ENCODE data around the gene EIF5AL1. TPM values are rescaled to one million over a fixed set of nuclear protein-coding genes. Genes with fewer than 3 reads are reported as not detected.
A peak's percentile ranks its signal among the peaks of the same experiment; 100 is the strongest.

Gene EIF5AL1
- total and polyA plus RNA-seq, 2 of the 13 experiments (the other 11 are each of a cell fraction or from before 2014, with no cell fraction given) = 0.22 to 0.50 TPM

- TF ChIP-seq PLSCR1 (CRISPR knock-in tag; IDR thresholded peaks at IDR 0.05; ENCODE audit: borderline replicate concordance) (no peak), PAXIP1 (CRISPR knock-in tag; conservative IDR thresholded peaks at IDR 0.05) (peak; percentile 32; the same call in 1 of the 2 replicates), KLF13 (CRISPR knock-in tag; IDR thresholded peaks at IDR 0.05) (no peak), ARID4A (CRISPR knock-in tag; IDR thresholded peaks at IDR 0.05; ENCODE audit: borderline replicate concordance) (no peak), SNAI1 (CRISPR knock-in tag; IDR thresholded peaks at IDR 0.05; ENCODE audit: borderline replicate concordance) (no peak), ZNF776 (CRISPR knock-in tag; IDR thresholded peaks at IDR 0.05) (no peak), BRF2 (CRISPR knock-in tag; IDR thresholded peaks at IDR 0.05) (no peak), ZNF703 (CRISPR knock-in tag; IDR thresholded peaks at IDR 0.05; ENCODE audit: borderline replicate concordance) (no peak), ZBTB3 (CRISPR knock-in tag; IDR thresholded peaks at IDR 0.05; ENCODE audit: borderline replicate concordance, low read depth) (no peak), RXRB (CRISPR knock-in tag; IDR thresholded peaks at IDR 0.05; ENCODE audit: borderline replicate concordance) (peak; percentile 35; the same call in 1 of the 2 replicates), ZNF550 (CRISPR knock-in tag; IDR thresholded peaks at IDR 0.05; ENCODE audit: borderline replicate concordance) (no peak), KLF6 (CRISPR knock-in tag; IDR thresholded peaks at IDR 0.05) (no peak), THRA (CRISPR knock-in tag; IDR thresholded peaks at IDR 0.05; ENCODE audit: borderline replicate concordance) (peak; percentile 25; the same call in 1 of the 2 replicates), ZNF781 (CRISPR knock-in tag; IDR thresholded peaks at IDR 0.05; ENCODE audit: borderline replicate concordance, not compliant biosample characterization) (no peak)
Observed at GRCh38 chr10:79472951-79473350, 39.4 kb upstream of the EIF5AL1 start (continued).
